Activated CD4-positive, alpha-beta memory T cell treated with anti-CD3 and anti-CD28 coated beads, Interleukin-2, amount 10 ng/mL, durations not matched to agents 7 days and 5 days (primary cell): ENCODE measurements around the gene OR5AR1. TPM values are rescaled to one million over a fixed set of nuclear protein-coding genes. Genes with fewer than 3 reads are reported as not detected.
"Not testable (repeated sequence)": the region's sequence is repeated elsewhere in the genome, so short reads cannot be mapped to it uniquely, and the experiment has no call there.

Experiments
- CTCF ChIA-PET: fragments of 350-600 bp; sonication (Branson Sonifier 250); formaldehyde crosslinking; loops from one replicate; lab custom pipeline; 2021; ENCODE audit warnings: antibody characterized with exemption, inconsistent platforms; lab: Charles Lee
- POLR2A ChIA-PET: fragments of 350-600 bp; sonication (Branson Sonifier 250); formaldehyde crosslinking; loops from one replicate; lab custom pipeline; 2021; ENCODE audit warnings: antibody characterized with exemption; lab: Charles Lee
- DNase-seq: peaks from one replicate; pipeline ENCODE4 v3.0.0-alpha.2; 2020
- H3K27ac Mint-ChIP-seq: one replicate; pipeline ENCODE4 v1.8.0; 2021; ENCODE audit warnings: mild to moderate bottlenecking, mixed read lengths
- H3K27me3 Mint-ChIP-seq: one replicate; pipeline ENCODE4 v1.8.0; 2021; ENCODE audit warnings: mixed read lengths
- H3K36me3 Mint-ChIP-seq: one replicate; pipeline ENCODE4 v1.8.0; 2021; ENCODE audit warnings: low read depth, mixed read lengths
- H3K4me1 Mint-ChIP-seq: one replicate; pipeline ENCODE4 v1.8.0; 2021; ENCODE audit warnings: mixed read lengths
- H3K4me3 Mint-ChIP-seq: one replicate; pipeline ENCODE4 v1.8.0; 2021; ENCODE audit warnings: mild to moderate bottlenecking, mixed read lengths
- H3K9me3 Mint-ChIP-seq: one replicate; pipeline ENCODE4 v1.8.0; 2021; ENCODE audit warnings: mixed read lengths
- total RNA-seq, 2 experiments: library from RNA; stranded (reverse); gene quantifications; one replicate each; pipeline ENCODE4 v1.2.3, GENCODE V29; 2021

Gene OR5AR1
- not detected for total RNA-seq

DNA sequence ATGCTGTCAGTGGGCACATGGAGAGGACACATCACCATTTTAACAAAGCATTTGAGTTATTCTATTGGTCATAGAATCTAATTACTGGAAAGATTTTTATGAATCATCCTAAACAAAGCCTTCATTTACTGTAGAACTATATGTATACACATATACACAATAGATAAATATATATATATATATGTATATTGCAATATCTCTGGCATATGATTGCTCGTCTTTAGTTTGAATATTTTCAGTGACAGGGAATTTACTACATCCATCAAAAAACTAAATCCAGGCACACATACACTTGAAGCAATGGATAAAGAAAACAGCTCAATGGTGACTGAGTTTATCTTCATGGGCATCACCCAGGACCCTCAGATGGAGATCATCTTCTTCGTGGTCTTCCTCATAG, at the start of gene OR5AR1:
OR5AR1 (plus strand) TSS at position 301 of the 400 bp plus-strand sequence; CDS start at position 301, 0 bp downstream.
- H3K4me1 Mint-ChIP-seq, result no peaks in the 10 kb centered on the region
- no peak for DNase-seq
- peaks cover 4% of the 10 kb centered on the region for H3K9me3 Mint-ChIP-seq
- no peak within 1 kb of the TSS for H3K4me3 Mint-ChIP-seq
- no peaks in the 10 kb centered on the region for H3K36me3 Mint-ChIP-seq
- ChIA-PET CTCF (no interaction called here), POLR2A (no interaction called here)
- no peak within 1 kb of the TSS for H3K27ac Mint-ChIP-seq
- no peaks in the 10 kb centered on the region for H3K27me3 Mint-ChIP-seq

DNA sequence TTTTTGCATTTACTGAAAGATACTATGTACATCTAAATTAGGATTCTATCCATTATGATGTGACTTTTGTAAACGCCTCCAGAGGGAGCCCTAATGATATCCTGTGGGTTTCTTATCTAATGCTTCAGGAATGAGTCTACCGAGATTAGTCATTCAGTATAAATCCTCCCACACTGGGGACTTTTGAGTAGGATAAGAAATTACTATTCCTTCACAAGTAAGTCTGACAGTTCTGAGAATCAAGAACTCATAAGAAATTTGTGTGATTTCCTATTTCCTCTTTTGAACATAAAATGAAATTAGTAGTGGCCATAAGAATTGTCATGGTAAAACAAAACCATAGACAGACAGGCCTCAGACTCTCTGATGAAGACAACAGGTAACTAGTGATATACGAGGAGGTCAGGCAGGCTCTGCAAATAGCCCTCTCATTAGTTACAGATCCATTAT, 38.8 kb upstream of the OR5AR1 start:
- no peaks in the 10 kb centered on the region for H3K36me3 Mint-ChIP-seq
- ChIA-PET CTCF (no interaction called here), POLR2A (no interaction called here)
- DNase-seq, result no peak
- peaks cover 9% of the 10 kb centered on the region for H3K9me3 Mint-ChIP-seq
- H3K4me1 Mint-ChIP-seq, result no peaks in the 10 kb centered on the region
- no peak overlapping the region for H3K27ac Mint-ChIP-seq
- no peaks in the 10 kb centered on the region for H3K27me3 Mint-ChIP-seq
- no peak overlapping the region for H3K4me3 Mint-ChIP-seq

DNA sequence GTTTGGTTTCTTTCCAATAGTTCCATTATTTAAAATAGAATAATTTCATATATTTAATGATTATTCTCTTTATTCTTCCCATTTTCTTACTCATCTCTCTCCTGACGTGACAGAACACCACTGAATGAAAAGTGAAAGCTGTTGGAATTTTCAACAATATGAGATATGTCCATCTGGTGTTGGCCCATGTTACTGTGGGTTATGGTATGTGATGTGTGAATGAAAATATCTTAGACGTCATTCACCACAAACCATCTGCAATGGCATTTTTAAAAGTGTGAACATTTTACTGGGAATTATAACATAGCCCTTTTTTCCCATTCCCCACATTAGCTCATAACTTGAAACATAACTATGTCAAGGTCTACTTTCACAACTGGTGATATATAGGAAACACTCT, 37.5 kb upstream of the OR5AR1 start:
- Mint-ChIP-seq H3K36me3 (no peaks in the 10 kb centered on the region), H3K4me1 (no peaks in the 10 kb centered on the region), H3K4me3 (no peak overlapping the region), H3K27ac (no peak overlapping the region), H3K9me3 (peaks cover 7% of the 10 kb centered on the region), H3K27me3 (no peaks in the 10 kb centered on the region)
- ChIA-PET CTCF (no interaction called here), POLR2A (no interaction called here)
- DNase-seq, result no peak

DNA sequence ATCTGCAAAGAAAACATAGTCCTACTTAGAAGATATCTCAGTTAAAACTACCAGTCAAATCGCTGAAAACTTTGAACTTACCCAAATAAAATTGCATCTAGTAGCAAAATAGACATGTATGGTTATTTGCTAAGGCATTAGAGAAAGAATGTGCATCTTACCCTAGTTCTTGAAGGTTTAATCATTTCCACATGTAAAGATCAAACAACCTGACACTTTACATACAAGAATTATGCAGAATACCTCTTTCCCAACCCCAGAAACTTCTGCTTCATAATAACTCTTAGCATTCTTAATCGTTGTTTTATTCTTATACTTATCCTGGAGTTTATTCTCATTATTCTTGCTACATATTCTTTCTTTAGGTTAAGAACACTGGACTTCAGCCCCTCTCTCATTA, 31.2 kb upstream of the OR5AR1 start:
- Mint-ChIP-seq H3K27me3 (no peaks in the 10 kb centered on the region), H3K27ac (no peak overlapping the region), H3K4me1 (no peaks in the 10 kb centered on the region)

DNA sequence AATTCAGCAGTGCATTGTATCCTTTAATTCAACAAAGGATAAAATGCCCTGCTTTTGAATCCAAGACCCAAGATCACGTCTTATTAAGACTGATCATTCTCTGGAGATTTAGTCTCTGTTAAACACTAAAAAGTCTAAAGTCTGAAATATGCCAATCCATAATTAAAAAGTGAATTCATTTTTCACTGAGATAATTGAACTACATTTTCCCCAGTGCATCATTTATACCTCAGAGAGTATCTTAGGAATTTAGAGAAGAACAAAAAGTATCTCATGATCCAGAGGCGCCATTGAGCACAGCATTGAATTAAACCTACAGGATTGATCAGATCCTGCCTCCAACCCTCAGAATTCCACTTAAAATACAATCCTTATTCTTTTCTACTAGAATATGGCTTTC, 26.6 kb upstream of the OR5AR1 start:
- no peak for DNase-seq
- H3K9me3 Mint-ChIP-seq, result peaks cover 8% of the 10 kb centered on the region
- H3K4me1 Mint-ChIP-seq, result no peaks in the 10 kb centered on the region
- no peak overlapping the region for H3K27ac Mint-ChIP-seq
- H3K36me3 Mint-ChIP-seq, result no peaks in the 10 kb centered on the region
- H3K27me3 Mint-ChIP-seq, result no peaks in the 10 kb centered on the region
- ChIA-PET CTCF (no interaction called here), POLR2A (no interaction called here)
- H3K4me3 Mint-ChIP-seq, result no peak overlapping the region

More for the DNA sequence above, 31.2 kb upstream of the OR5AR1 start:
- POLR2A ChIA-PET, result no interaction called here
- peaks cover 8% of the 10 kb centered on the region for H3K9me3 Mint-ChIP-seq
- H3K36me3 Mint-ChIP-seq, result no peaks in the 10 kb centered on the region
- no peak overlapping the region for H3K4me3 Mint-ChIP-seq
- DNase-seq, result no peak
- CTCF ChIA-PET, result no interaction called here

DNA sequence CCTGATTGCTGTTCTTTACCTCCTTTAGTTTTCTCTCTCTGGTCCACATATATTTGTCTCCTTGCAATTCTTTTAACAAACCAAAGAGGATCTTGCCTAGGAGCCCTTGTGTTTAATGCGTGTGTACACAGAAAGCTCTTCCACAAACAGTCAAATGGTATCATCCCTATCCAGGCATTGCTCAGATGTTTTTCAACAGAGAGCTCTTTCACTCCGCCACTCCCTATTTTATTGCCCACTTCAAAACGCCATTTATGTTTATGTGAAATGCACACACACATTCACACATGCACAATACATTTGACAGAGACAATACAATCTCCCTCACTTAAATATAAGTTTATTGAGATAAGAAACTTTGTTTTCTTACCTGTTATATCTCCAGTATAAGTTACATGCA, 26.0 kb upstream of the OR5AR1 start:
- POLR2A ChIA-PET, result no interaction called here
- H3K4me3 Mint-ChIP-seq, result no peak overlapping the region
- CTCF ChIA-PET, result no interaction called here
- no peaks in the 10 kb centered on the region for H3K4me1 Mint-ChIP-seq
- no peak for DNase-seq
- no peaks in the 10 kb centered on the region for H3K27me3 Mint-ChIP-seq
- no peaks in the 10 kb centered on the region for H3K36me3 Mint-ChIP-seq
- peaks cover 9% of the 10 kb centered on the region for H3K9me3 Mint-ChIP-seq
- no peak overlapping the region for H3K27ac Mint-ChIP-seq

DNA sequence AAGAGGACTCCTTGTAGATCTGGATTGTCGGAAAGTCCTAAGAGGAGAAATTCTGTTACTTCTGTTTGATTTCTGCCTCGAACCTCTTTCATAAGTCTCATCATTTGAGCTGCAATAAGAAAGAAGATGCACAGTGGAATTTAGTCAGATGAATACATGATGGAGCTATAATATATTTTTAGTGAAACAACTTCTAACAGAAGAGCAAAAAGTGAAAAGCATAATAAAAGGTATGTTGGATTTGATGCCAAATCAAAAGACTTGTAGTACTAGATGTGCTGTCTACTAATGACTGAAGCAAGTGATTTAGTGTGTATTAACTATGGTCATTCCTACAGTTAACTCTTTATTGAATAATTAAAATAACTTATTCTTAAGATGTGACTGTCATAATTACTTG, 21.1 kb upstream of the OR5AR1 start, which contains the start of gene OR5AP2:
OR5AP2 (minus strand) TSS at position 101 of the 400 bp plus-strand sequence; CDS start at position 101, 0 bp downstream.
- Mint-ChIP-seq H3K27ac (no peak within 1 kb of the TSS), H3K27me3 (no peaks in the 10 kb centered on the region), H3K4me3 (no peak within 1 kb of the TSS), H3K9me3 (peaks cover 13% of the 10 kb centered on the region), H3K4me1 (no peaks in the 10 kb centered on the region), H3K36me3 (no peaks in the 10 kb centered on the region)
- ChIA-PET POLR2A (no interaction called here), CTCF (no interaction called here)
- DNase-seq, result no peak

DNA sequence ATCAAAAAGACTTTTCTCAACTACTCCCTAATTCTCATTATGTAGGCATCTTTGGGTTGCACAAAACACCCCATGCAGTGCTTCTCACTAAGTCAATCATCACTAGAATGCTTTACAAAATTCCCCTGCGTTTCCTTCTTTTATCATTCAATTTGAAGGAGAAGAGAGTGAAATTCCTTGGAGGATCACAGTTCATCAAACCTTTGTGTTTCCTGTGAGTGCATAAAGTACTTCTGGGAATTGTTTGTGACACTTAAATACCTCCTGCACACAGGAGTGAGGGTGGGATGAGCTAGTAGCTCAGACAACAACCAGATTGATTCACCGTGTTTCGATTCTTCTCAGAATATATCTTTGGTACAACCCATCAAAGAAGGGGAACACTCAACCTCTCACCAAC, 3.7 kb upstream of the OR5AR1 start:
- Mint-ChIP-seq H3K4me3 (no peak overlapping the region), H3K4me1 (no peaks in the 10 kb centered on the region)
- POLR2A ChIA-PET, result no interaction called here

DNA sequence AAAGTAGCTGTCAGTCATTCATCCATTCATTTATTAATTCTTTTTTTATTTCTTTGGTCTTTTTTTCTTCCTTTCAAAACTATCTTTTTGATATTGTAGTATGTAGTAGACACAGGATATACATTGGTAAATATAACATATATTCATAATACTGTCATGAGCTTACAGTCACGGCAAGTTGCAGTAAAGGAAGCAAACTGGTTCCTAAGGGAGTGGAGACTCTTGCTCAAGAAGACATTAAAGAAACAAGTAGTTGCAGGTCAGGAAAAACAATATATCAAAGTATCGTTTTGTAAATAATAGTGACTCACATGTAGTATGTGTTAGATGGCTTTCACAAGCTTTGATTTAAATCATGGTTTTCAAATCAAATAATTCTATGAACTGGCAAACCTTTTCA, 7.5 kb downstream of the OR5AR1 start:
- POLR2A ChIA-PET, result no interaction called here
- CTCF ChIA-PET, result no interaction called here
- no peak for DNase-seq

More for the DNA sequence above, 3.7 kb upstream of the OR5AR1 start:
- Mint-ChIP-seq H3K27me3 (no peaks in the 10 kb centered on the region), H3K27ac (no peak overlapping the region), H3K36me3 (no peaks in the 10 kb centered on the region), H3K9me3 (peaks cover 7% of the 10 kb centered on the region)
- no peak for DNase-seq
- CTCF ChIA-PET, result no interaction called here

DNA sequence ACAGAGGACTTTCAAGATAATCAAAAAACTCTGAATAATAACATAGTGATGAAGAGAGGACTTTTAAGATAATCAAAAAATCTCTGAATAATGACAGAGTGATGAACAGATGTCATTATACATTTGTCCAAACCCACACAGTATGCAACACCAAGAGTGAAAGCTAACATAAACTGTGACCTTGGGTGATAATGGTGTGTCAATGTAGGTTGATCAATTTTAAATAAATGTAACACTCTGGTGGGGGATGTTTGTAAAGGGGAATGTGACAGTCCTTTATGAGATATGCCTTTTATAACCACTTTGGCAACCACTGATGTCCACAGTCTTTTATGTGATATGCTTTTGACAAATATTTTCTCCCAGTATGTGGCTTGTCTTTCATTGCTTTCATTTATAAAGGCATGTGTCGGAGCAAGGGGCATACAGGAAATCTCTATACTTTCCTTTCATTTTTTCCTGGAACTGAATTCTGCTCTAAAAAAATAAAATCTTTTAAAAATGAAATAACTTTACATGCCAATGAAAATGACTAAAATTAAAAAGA, 25.1 kb downstream of the OR5AR1 start:
- peaks cover 5% of the 10 kb centered on the region for H3K9me3 Mint-ChIP-seq
- CTCF ChIA-PET, result interaction anchor here (0.6 kb wide), 1 partner anchor 259 kb away, joined by 6 read pairs; no protein-coding TSS in a partner anchor
- H3K27ac Mint-ChIP-seq, result no peak overlapping the region
- H3K36me3 Mint-ChIP-seq, result no peaks in the 10 kb centered on the region
- POLR2A ChIA-PET, result no interaction called here
- no peaks in the 10 kb centered on the region for H3K4me1 Mint-ChIP-seq
- DNase-seq, result no peak
- no peaks in the 10 kb centered on the region for H3K27me3 Mint-ChIP-seq
- no peak overlapping the region for H3K4me3 Mint-ChIP-seq

More for the DNA sequence above, 7.5 kb downstream of the OR5AR1 start:
- no peaks in the 10 kb centered on the region for H3K36me3 Mint-ChIP-seq
- peaks cover 2% of the 10 kb centered on the region for H3K9me3 Mint-ChIP-seq
- no peaks in the 10 kb centered on the region for H3K27me3 Mint-ChIP-seq
- H3K4me1 Mint-ChIP-seq, result no peaks in the 10 kb centered on the region
- no peak overlapping the region for H3K27ac Mint-ChIP-seq
- no peak overlapping the region for H3K4me3 Mint-ChIP-seq

DNA sequence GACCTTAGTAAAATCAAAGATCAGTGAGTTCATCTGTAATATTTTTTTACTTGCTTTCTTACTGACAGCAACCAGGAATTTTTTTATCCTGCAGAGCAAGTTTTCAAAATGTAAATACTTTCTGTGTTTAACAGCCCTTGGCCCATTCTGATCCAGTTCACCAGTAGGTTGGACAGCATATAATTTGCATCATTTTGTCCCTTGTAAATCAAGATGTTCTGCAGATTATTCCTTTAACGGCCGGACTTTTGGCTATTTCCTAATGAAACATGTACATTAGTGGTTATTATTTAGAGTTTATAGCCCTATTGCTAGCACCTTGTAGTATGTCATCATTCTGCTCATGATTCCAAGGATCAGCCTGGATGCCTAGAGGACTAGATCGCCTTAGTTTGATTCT, 27.7 kb downstream of the OR5AR1 start:
- DNase-seq, H3K4me3 Mint-ChIP-seq, H3K27ac Mint-ChIP-seq, H3K27me3 Mint-ChIP-seq, POLR2A ChIA-PET, H3K9me3 Mint-ChIP-seq, CTCF ChIA-PET, H3K4me1 Mint-ChIP-seq, H3K36me3 Mint-ChIP-seq: not testable (repeated sequence)

DNA sequence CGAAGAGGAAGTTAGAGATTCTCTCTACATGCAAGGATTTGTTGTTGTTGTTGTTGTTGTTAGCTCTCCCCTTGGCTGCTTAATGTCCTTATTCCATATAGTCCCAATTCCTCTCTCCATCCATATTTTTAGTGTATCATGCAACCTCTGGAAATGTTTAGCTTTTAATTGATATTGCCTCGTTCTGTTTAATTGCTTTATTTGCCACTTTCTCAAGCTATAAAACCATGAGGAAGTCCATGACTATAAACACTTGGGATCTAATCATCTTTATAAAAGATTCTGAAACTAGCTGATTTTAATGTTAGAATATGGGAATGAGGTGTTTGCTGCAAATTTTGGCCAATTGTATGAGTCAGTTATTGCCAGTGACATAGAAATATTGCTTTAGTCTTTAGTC, 29.9 kb downstream of the OR5AR1 start:
- H3K36me3 Mint-ChIP-seq, result no peaks in the 10 kb centered on the region
- H3K4me3 Mint-ChIP-seq, result no peak overlapping the region
- ChIA-PET CTCF (no interaction called here), POLR2A (no interaction called here)
- no peaks in the 10 kb centered on the region for H3K4me1 Mint-ChIP-seq
- peaks cover 6% of the 10 kb centered on the region for H3K9me3 Mint-ChIP-seq
- H3K27ac Mint-ChIP-seq, result no peak overlapping the region
- no peak for DNase-seq
- H3K27me3 Mint-ChIP-seq, result no peaks in the 10 kb centered on the region

DNA sequence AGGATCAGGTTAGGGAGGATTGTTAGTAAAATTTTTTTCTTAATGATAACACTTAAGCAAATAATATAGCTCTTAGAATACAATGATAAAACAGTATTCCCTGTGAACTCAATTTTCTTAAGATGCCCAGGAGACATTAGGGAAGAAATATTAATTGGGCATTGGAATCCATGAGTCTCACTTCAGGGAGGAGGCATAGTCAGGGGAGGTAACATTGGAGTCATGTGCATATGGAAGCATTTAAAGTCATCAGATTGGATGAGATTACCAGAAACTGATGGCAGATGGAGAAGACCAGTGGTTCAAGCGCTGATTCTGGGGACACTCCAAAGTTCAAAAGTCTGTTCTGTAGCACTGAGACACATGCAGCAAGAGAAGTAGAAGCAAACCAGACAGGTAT, 35.3 kb downstream of the OR5AR1 start, which contains the start of gene OR9G1:
OR9G1 (plus strand) TSS at position 301 of the 400 bp plus-strand sequence. CDS start 1,293 bp downstream, outside the sequence.
- POLR2A ChIA-PET, result no interaction called here
- DNase-seq, result no peak
- no peaks in the 10 kb centered on the region for H3K36me3 Mint-ChIP-seq

DNA sequence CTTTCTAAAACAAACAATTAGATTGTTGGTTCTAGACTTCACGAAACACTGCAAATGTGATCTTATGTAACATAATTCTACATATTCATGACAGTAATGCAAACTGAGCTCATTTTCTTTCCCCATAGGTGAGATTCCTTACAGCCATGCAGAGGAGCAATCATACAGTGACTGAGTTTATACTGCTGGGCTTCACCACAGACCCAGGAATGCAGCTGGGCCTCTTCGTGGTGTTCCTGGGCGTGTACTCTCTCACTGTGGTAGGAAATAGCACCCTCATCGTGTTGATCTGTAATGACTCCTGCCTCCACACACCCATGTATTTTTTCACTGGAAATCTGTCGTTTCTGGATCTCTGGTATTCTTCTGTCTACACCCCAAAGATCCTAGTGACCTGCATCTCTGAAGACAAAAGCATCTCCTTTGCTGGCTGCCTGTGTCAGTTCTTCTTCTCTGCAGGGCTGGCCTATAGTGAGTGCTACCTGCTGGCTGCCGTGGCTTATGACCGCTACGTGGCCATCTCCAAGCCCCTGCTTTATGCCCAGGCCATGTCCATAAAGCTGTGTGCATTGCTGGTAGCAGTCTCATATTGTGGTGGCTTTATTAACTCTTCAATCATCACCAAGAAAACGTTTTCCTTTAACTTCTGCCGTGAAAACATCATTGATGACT, 36.9 kb downstream of the OR5AR1 start:
- H3K27me3 Mint-ChIP-seq, result no peaks in the 10 kb centered on the region
- DNase-seq, result no peak
- POLR2A ChIA-PET, result no interaction called here
- no peak overlapping the region for H3K27ac Mint-ChIP-seq
- H3K36me3 Mint-ChIP-seq, result no peaks in the 10 kb centered on the region
- CTCF ChIA-PET, result no interaction called here
- no peaks in the 10 kb centered on the region for H3K4me1 Mint-ChIP-seq
- peaks cover 11% of the 10 kb centered on the region for H3K9me3 Mint-ChIP-seq
- H3K4me3 Mint-ChIP-seq, result no peak overlapping the region

More for the DNA sequence above, 35.3 kb downstream of the OR5AR1 start, which contains the start of gene OR9G1:
- no peaks in the 10 kb centered on the region for H3K27me3 Mint-ChIP-seq
- peaks cover 13% of the 10 kb centered on the region for H3K9me3 Mint-ChIP-seq
- H3K4me3 Mint-ChIP-seq, result no peak within 1 kb of the TSS
- CTCF ChIA-PET, result no interaction called here
- H3K27ac Mint-ChIP-seq, result no peak within 1 kb of the TSS
- H3K4me1 Mint-ChIP-seq, result no peaks in the 10 kb centered on the region
